MM.1S (cell line): Measurements from ENCODE around the gene PALM3.

Source experiments
- EZH2 ChIP-seq: fragments of 300-600 bp; sonication (generic); optimal IDR thresholded peaks from 2 replicates; pipeline ENCODE3; 2017; ENCODE audit warnings: low read depth, mild to moderate bottlenecking, antibody characterized with exemption, low read length, mixed read lengths
- TF ChIP-seq, protein P1 (sequence below): fragments of 300-600 bp; sonication (generic); IDR thresholded peaks from 2 replicates; pipeline ENCODE4 v1.5.1; 2016; ENCODE audit warnings: antibody characterized with exemption, low read length, mixed read lengths

DNA sequence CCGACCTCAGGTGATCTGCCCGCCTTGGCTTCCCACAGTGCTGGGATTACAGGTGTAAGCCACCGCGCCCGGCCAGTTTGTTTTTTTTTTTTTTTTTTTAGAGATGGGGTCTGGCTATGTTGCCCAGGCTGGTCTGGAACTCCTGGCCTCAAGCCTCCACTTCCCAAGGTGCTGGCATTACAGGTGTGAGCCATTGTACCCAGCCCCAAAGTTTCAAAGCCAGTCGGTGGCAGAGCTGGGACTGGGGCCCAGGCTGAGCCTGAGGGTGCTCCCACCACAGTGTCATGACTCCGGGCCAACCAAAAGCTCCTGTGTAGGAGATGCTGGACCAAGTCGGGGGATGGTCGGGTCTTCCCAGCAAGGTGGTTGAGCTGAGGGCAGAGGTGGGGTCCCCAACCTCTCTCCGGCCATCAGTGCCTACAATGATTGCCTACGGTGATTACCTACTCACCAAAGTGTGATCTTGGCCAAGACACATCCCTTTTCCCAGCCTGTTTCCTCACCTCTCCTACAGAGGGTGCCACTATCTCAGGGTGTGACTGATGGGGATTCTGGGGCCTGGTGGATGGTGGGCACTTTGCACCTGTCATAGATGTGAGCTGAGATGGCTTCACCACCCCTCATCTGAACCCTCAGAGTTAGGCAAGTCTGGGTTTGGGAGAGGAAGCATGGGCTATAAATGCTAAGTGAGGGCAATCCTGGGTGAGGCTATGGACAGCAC lies 34.6 kb upstream of the PALM3 start:
- TF ChIP-seq, protein P1, sequence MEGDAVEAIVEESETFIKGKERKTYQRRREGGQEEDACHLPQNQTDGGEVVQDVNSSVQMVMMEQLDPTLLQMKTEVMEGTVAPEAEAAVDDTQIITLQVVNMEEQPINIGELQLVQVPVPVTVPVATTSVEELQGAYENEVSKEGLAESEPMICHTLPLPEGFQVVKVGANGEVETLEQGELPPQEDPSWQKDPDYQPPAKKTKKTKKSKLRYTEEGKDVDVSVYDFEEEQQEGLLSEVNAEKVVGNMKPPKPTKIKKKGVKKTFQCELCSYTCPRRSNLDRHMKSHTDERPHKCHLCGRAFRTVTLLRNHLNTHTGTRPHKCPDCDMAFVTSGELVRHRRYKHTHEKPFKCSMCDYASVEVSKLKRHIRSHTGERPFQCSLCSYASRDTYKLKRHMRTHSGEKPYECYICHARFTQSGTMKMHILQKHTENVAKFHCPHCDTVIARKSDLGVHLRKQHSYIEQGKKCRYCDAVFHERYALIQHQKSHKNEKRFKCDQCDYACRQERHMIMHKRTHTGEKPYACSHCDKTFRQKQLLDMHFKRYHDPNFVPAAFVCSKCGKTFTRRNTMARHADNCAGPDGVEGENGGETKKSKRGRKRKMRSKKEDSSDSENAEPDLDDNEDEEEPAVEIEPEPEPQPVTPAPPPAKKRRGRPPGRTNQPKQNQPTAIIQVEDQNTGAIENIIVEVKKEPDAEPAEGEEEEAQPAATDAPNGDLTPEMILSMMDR, result no peak
- no peak for TF ChIP-seq EZH2
